ENCODE data around the gene SWSAP1. TPM values are rescaled to one million over a fixed set of nuclear protein-coding genes. Genes with fewer than 3 reads are reported as not detected.

Gene SWSAP1
- total RNA-seq, 1 donor from 2014 or later = 4.5 TPM

GRCh38 chr19:11383706-11384048, 9.2 kb downstream of the SWSAP1 start:
- Histone ChIP-seq H3K4me1 (peaks cover 14 to 31% of the 10 kb centered on the region in 2 donors), H3K36me3 (no peaks in the 10 kb centered on the region), H3K9me3 (no peaks in the 10 kb centered on the region), H3K27ac (no peak overlapping the region), H3K4me3 (peak overlapping the region; percentile 46 to 57), H3K27me3 (no peaks in the 10 kb centered on the region)
- no peak for TF ChIP-seq CTCF (IDR thresholded peaks at IDR 0.05)
- no peak for DNase-seq (ENCODE audit: low spot score in 2 of 2)
- intact Hi-C loops (cut with DNase I) = loop anchor here (5.0 kb wide), 1 partner anchor 124 kb away; the partner anchor contains the start of gene ZNF653

- Histone ChIP-seq H3K36me3 (no peaks in the 10 kb centered on the region), H3K9me3 (no peaks in the 10 kb centered on the region), H3K27me3 (no peaks in the 10 kb centered on the region), H3K27ac (no peak overlapping the region), H3K4me3 (no peak overlapping the region), H3K4me1 (peaks cover 14 to 25% of the 10 kb centered on the region in 2 donors)
- TF ChIP-seq CTCF (IDR thresholded peaks at IDR 0.05) = no peak
- intact Hi-C loops (cut with DNase I) = loop anchor here (5.0 kb wide), 1 partner anchor 123 kb away; the partner anchor contains the start of gene ZNF653
- no peak for DNase-seq (ENCODE audit: low spot score in 2 of 2)
Observed at GRCh38 chr19:11384778-11385129, 10.3 kb downstream of the SWSAP1 start.

GRCh38 chr19:11387162-11388034, 12.9 kb downstream of the SWSAP1 start:
- no peak overlapping the region for H3K4me3 ChIP-seq
- no peaks in the 10 kb centered on the region for H3K9me3 ChIP-seq
- TF ChIP-seq CTCF (IDR thresholded peaks at IDR 0.05) = no peak
- DNase-seq (ENCODE audit: low spot score in 2 of 2) = no peak
- H3K27me3 ChIP-seq = no peaks in the 10 kb centered on the region
- H3K36me3 ChIP-seq = no peaks in the 10 kb centered on the region
- intact Hi-C loops (cut with DNase I) = no loop called here
- H3K4me1 ChIP-seq = peaks cover 5 to 13% of the 10 kb centered on the region in 2 donors
- H3K27ac ChIP-seq = no peak overlapping the region

- intact Hi-C loops (cut with DNase I) = no loop called here
- Histone ChIP-seq H3K36me3 (no peaks in the 10 kb centered on the region), H3K27ac (no peak overlapping the region), H3K4me3 (no peak overlapping the region), H3K27me3 (no peaks in the 10 kb centered on the region), H3K4me1 (no peaks in the 10 kb centered on the region), H3K9me3 (no peaks in the 10 kb centered on the region)
- no peak for DNase-seq (ENCODE audit: low spot score in 2 of 2)
- TF ChIP-seq CTCF (IDR thresholded peaks at IDR 0.05) = no peak
Observed at GRCh38 chr19:11390359-11390758, 15.9 kb downstream of the SWSAP1 start.

GRCh38 chr19:11390933-11391680, 16.6 kb downstream of the SWSAP1 start:
- DNase-seq (ENCODE audit: low spot score in 2 of 2) = no peak
- Histone ChIP-seq H3K4me1 (no peaks in the 10 kb centered on the region), H3K4me3 (no peak overlapping the region), H3K27ac (no peak overlapping the region), H3K27me3 (no peaks in the 10 kb centered on the region), H3K36me3 (no peaks in the 10 kb centered on the region), H3K9me3 (no peaks in the 10 kb centered on the region)
- intact Hi-C loops (cut with DNase I) = no loop called here
- TF ChIP-seq CTCF (IDR thresholded peaks at IDR 0.05) = no peak
